Measurements from ENCODE around the gene PGBD4.
"Not testable (repeated sequence)": the region's sequence is repeated elsewhere in the genome, so short reads cannot be mapped to it uniquely, and the experiment has no call there.

Gene PGBD4

DNA sequence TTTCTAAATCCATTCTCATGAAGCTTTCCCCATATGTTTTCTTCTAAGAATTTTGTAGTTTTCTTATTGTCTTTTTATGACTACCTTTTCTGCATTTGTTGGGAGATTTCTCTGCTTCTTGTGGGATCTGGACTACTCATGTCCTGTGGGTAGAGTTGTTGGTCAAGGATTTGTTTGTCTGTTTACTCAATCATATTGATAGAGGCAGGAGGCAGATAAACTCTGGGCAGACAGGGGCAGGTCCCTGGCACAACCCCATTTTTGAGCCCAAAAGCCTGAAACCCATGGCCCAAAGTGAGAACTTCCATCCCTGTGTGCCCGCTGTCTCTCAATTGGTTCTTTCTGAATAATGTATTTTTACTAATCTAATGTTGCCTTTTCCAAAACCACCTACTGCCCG lies 12.3 kb downstream of the PGBD4 start:
- DNase-seq (ENCODE audit: low spot score), result no peak

- no peak for DNase-seq (ENCODE audit: low spot score)
These were observed 12.9 kb downstream of the PGBD4 start for GRCh38 chr15:34114739-34115138.

DNA sequence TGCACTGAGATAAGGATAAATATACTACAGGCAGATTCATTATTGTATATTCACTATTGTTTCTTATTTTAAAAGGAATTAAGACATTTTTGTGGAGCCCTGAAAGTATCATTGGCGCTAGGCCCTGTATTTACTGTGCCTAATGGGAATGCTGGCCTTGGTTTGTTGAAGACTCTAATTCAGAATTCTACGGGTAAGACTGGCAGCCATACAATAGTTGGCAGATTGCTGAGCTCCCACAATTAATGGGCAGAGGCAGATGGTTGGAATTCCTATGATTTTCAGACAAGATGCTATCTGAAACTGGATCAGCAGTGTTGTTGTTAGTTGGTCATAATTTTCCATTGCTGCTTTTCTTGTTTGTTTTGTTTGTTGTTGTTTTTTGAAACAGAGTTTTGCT lies 14.7 kb downstream of the PGBD4 start:
- no peak for DNase-seq (ENCODE audit: low spot score)

DNA sequence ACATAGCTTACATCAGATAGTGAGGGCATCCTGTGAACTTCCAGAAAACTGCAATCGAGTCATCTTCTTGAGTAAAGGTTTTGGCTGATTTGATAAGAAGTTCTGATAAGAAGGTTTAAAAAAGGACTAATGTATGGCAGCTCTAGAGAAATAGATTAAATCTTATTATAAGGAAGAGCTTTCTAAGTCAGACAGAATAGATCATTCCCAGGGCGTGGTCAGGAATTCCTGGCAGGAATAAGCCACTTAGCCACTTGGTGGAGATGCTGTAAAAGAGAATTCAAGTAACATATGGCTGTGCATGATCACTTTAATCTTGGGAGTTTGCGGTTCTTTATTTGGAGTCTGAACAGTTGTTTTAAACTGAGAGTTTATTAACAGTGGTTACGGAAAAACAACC lies 17.4 kb downstream of the PGBD4 start:
- no peak for DNase-seq (ENCODE audit: low spot score)

GRCh38 chr15:34120420-34120819 lies 18.5 kb downstream of the PGBD4 start:
- DNase-seq (ENCODE audit: low spot score), result not testable (repeated sequence)

GRCh38 chr15:34121786-34122185 lies 19.9 kb downstream of the PGBD4 start:
- not testable (repeated sequence) for DNase-seq (ENCODE audit: low spot score)

GRCh38 chr15:34122771-34123183 lies 20.9 kb downstream of the PGBD4 start:
- DNase-seq (ENCODE audit: low spot score), result no peak

GRCh38 chr15:34124651-34125050 lies 22.8 kb downstream of the PGBD4 start:
- DNase-seq (ENCODE audit: low spot score), result no peak

- DNase-seq (ENCODE audit: low spot score), result no peak
These were observed 24.1 kb downstream of the PGBD4 start for GRCh38 chr15:34125945-34126344.

DNA sequence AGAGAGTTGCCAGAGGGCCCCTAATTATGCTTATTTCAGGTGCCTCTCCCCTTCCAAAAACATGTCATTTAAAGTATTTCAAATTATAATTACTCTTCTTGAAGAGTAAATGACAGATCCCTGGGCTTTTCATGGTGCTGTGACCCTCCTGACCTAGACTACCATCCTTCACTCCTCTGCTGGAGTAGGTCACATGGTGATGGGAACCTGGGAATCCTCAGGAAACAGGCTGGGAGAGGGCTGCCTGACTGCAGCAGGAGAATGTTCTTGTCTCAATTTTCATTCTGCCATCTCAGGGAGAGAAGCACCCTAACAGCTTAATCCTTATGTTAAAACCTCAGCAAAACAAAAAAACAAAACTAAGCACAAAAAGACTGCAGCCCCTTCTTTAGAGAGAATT lies 24.6 kb downstream of the PGBD4 start:
- DNase-seq (ENCODE audit: low spot score), result no peak

GRCh38 chr15:34128898-34129297 lies 27.0 kb downstream of the PGBD4 start:
- DNase-seq (ENCODE audit: low spot score), result no peak

GRCh38 chr15:34132881-34133280 lies 31.0 kb downstream of the PGBD4 start:
- no peak for DNase-seq (ENCODE audit: low spot score)

DNA sequence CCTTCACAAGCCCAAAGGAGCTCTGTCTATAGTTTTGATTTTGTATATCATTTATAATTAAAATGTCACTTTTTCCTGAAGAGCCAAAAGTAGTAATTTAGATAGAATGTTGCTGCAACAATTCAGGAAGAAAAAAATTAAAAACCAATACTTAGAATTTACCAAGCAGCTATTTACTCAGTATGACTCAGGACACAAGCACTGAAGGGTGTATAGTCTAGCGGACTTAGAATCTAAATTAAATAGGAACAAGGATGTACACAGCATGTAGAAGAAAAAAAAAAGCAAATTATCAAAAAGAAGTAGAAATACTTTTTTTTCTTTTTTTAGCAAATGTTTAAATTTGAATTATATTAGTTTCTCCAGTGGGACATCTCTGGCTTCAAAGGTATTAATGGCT lies 31.6 kb downstream of the PGBD4 start:
- DNase-seq (ENCODE audit: low spot score), result no peak

DNA sequence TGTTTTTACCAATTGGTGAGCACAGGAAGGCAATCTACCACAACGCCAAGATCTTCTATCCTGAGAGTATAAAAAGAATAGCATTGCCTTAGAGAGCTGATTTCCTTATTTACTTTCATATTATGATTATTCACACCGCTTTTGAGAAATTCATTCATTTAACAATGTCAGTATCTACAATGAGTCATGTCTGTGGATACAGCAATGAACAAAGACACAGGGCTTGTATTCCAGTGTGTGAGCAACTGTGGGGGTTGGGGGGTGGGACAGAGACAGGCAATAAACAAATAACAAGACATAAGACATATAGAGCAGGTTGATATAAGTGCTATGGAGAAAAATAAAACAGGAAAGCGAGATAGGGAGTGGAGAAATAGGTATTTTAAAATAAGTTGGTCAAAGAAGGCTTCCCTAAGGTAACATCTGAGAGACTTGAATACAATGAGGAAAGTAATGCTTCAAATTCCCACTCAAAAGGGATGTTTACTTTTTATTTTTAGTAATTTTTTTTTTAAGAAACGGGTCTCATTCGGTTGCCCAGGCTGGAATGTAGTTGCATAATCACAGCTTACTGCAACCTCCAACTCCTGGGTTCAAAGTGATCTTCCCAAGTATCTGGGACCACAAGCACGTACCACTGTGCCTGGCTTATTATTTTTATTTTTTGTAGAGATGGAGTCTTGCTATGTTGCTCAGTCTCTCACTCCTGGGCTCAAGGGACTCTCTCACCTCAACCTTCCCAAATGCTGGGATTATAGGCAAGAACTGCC lies 45.7 kb downstream of the PGBD4 start:
- no peak for DNase-seq (ENCODE audit: low spot score)

DNA sequence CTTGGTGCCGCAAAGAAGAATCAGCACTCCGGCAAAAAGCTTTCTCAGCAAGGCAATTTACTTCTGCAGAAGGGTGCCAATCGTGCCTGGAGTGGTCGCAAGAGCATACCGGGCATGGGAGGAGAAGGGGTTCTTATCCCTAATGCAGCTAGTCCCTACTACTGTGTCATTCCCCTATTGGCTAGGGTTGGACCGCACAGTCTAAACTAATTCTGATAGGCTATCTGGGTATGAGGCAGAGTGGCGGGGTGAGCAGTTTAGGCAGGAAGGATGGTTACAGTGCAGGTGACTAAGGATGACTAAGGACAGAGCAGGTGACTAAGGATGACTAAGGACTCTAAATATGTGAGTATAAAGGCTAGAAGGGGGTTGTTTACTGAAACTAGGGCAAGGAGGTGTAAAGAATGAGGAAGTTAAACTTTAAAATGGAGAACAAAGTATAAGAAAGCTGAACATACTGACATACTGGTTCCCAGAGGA lies 52.9 kb downstream of the PGBD4 start:
- DNase-seq (ENCODE audit: low spot score), result no peak

DNA sequence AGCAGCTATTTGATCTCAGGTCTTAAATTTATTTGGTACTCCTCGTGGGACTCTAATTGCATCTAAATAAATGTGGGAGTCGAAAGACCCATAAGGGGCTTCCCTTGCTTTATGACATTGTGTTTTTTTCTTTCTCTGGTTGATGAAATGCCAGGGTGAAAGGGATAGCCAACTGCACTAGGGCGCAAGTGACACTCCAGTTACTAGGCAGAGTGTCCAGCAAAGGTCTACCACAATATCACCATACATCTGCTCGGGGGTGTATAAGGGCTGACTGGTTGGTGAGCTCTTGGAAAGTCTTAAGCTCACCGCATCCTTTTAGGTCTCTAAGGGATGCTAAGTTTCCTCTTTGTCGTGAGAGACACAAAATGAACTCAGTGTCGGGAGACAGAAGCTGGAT lies 54.0 kb downstream of the PGBD4 start:
- DNase-seq (ENCODE audit: low spot score), result no peak

Data from hematopoietic multipotent progenitor cell treated with erythropoietin and hydrocortisone succinate and interleukin-3 and kit ligand, for 15 days (in vitro differentiated cells).